Calu3 (cell line): ENCODE results near the gene MRPL33. TPM values are rescaled to one million over a fixed set of nuclear protein-coding genes. Genes with fewer than 3 reads are reported as not detected.

ENCODE experiments used
- BruUV-seq: library from RNA; stranded (reverse); fragments of 400-500 nt; replicated peaks from 2 replicates; lab custom pipeline; 2021; lab: Mats Ljungman, UMichigan
- CTCF ChIA-PET: fragments of 300-600 bp; sonication (Branson Sonifier 250); formaldehyde crosslinking; loops from one replicate; lab custom pipeline; 2022; ENCODE audit warnings: antibody characterized with exemption; lab: Charles Lee
- DNase-seq: peaks from one replicate; pipeline ENCODE4 v3.0.0; 2022
- H3K27ac Mint-ChIP-seq: one replicate; pipeline ENCODE4 v1.8.0; 2022; ENCODE audit warnings: mixed read lengths; ENCODE audit not compliant: unreplicated experiment
- H3K27me3 Mint-ChIP-seq: one replicate; pipeline ENCODE4 v1.8.0; 2022; ENCODE audit warnings: mixed read lengths; ENCODE audit not compliant: unreplicated experiment
- H3K36me3 Mint-ChIP-seq: one replicate; pipeline ENCODE4 v1.8.0; 2022; ENCODE audit warnings: mild to moderate bottlenecking, moderate library complexity, mixed read lengths; ENCODE audit not compliant: insufficient read depth, unreplicated experiment
- H3K4me1 Mint-ChIP-seq: one replicate; pipeline ENCODE4 v1.8.0; 2022; ENCODE audit warnings: mild to moderate bottlenecking, low read depth, mixed read lengths; ENCODE audit not compliant: unreplicated experiment
- H3K4me3 Mint-ChIP-seq: one replicate; pipeline ENCODE4 v1.8.0; 2022; ENCODE audit warnings: mild to moderate bottlenecking, low read depth, moderate library complexity, mixed read lengths; ENCODE audit not compliant: unreplicated experiment
- H3K9me3 Mint-ChIP-seq: one replicate; pipeline ENCODE4 v1.8.0; 2022; ENCODE audit warnings: low read depth, mixed read lengths; ENCODE audit not compliant: unreplicated experiment
- intact Hi-C: fragments of 100-400 bp; cut with micrococcal nuclease; formaldehyde crosslinking; loops from one replicate; pipeline ENCODE4 v1.10.0; 2022; ENCODE audit not compliant: unreplicated experiment
- total RNA-seq: library from RNA; stranded (reverse); gene quantifications from 2 replicates; pipeline ENCODE4 v1.2.3, GENCODE V29; 2022
- TF ChIP-seq, protein P1 (sequence below): fragments of 200-600 bp; IDR thresholded peaks from one replicate; pipeline ENCODE4 v1.8.0; 2022; ENCODE audit warnings: antibody characterized with exemption; ENCODE audit not compliant: unreplicated experiment

MRPL33 gene
- total RNA-seq, 1 experiment from 2014 or later: 82.9 TPM

DNA sequence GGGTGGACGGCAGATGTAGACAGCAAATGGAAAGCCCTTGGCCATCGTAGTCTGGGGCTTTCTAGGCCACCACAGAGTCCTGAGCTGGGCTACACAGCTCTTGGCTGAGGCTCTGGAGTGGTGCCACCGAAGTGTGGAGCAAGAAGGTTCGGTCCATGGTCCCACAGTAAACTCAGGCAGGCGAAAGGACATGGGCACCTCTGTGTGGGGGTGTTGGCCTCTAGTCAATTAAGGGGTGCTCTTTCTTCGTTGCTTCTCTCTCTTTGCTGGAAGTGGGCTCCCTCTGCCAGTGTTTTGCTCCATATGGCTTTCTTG, 34.7 kb upstream of the MRPL33 start:
- H3K27ac Mint-ChIP-seq: no peak overlapping the region
- CTCF ChIA-PET: interaction anchor here (0.7 to 1.1 kb wide), 3 partner anchors 15 to 31 kb away, joined by 3 read pairs; no protein-coding TSS in a partner anchor
- H3K4me1 Mint-ChIP-seq: peaks cover 32% of the 10 kb centered on the region

DNA sequence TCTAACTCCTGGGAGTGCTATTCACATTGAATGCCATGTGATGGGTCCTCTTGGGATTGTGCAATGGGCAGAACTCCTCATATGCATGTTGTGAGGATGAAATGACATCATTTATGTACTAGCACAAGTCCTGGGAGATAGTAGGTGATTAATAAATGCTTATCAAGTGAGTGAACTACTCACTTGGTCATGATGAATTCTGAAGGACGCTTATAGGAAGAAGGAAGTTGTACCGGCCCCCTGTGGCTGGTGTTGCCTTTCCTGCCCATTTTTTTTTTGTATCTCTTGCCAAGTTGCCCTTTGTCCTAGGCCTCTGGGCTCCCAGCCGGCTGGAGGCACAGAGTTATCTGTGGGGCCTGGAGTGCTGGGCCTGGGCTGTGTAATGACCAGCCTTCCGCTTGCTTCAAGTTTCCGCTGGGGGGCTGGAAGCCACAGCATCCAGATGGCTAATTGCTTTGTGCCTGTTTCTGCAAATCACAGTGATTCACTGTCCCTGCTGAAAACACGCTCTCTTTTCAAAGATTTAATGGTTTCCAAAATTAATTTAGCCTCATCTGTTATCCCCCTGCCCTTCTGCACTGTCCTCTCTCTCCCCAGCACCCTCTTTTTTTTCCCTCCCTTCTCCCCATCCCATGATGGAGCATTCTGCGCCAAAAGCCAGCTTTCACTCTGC, 33.7 kb upstream of the MRPL33 start:
- H3K36me3 Mint-ChIP-seq: no peaks in the 10 kb centered on the region
- peaks cover 32% of the 10 kb centered on the region for H3K4me1 Mint-ChIP-seq
- TF ChIP-seq, protein P1, sequence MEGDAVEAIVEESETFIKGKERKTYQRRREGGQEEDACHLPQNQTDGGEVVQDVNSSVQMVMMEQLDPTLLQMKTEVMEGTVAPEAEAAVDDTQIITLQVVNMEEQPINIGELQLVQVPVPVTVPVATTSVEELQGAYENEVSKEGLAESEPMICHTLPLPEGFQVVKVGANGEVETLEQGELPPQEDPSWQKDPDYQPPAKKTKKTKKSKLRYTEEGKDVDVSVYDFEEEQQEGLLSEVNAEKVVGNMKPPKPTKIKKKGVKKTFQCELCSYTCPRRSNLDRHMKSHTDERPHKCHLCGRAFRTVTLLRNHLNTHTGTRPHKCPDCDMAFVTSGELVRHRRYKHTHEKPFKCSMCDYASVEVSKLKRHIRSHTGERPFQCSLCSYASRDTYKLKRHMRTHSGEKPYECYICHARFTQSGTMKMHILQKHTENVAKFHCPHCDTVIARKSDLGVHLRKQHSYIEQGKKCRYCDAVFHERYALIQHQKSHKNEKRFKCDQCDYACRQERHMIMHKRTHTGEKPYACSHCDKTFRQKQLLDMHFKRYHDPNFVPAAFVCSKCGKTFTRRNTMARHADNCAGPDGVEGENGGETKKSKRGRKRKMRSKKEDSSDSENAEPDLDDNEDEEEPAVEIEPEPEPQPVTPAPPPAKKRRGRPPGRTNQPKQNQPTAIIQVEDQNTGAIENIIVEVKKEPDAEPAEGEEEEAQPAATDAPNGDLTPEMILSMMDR: no peak
- no peaks in the 10 kb centered on the region for H3K9me3 Mint-ChIP-seq
- BruUV-seq: no TSS peak
- H3K27me3 Mint-ChIP-seq: no peaks in the 10 kb centered on the region
- intact Hi-C loops: no loop called here
- no peak for DNase-seq
- no peak overlapping the region for H3K4me3 Mint-ChIP-seq
- H3K27ac Mint-ChIP-seq: peak overlapping the region; percentile 53
- CTCF ChIA-PET: interaction anchor here (1.0 kb wide), 1 partner anchor 15 kb away, joined by 4 read pairs; no protein-coding TSS in a partner anchor

More for the DNA sequence above, 34.7 kb upstream of the MRPL33 start:
- TF ChIP-seq, protein P1: no peak
- H3K9me3 Mint-ChIP-seq: no peaks in the 10 kb centered on the region
- H3K4me3 Mint-ChIP-seq: no peak overlapping the region
- intact Hi-C loops: no loop called here
- BruUV-seq: no TSS peak
- H3K36me3 Mint-ChIP-seq: no peaks in the 10 kb centered on the region
- no peaks in the 10 kb centered on the region for H3K27me3 Mint-ChIP-seq
- DNase-seq: no peak

GRCh38 chr2:27738349-27739057, 33.0 kb upstream of the MRPL33 start:
- TF ChIP-seq, protein P1: no peak
- H3K27me3 Mint-ChIP-seq: no peaks in the 10 kb centered on the region
- peak overlapping the region; percentile 53 for H3K27ac Mint-ChIP-seq
- H3K36me3 Mint-ChIP-seq: no peaks in the 10 kb centered on the region
- H3K4me1 Mint-ChIP-seq: peaks cover 32% of the 10 kb centered on the region
- DNase-seq: no peak
- H3K4me3 Mint-ChIP-seq: no peak overlapping the region
- no peaks in the 10 kb centered on the region for H3K9me3 Mint-ChIP-seq
- intact Hi-C loops: no loop called here
- CTCF ChIA-PET: interaction anchor here (1.0 kb wide), 1 partner anchor 14 kb away, joined by 4 read pairs; no protein-coding TSS in a partner anchor
- no TSS peak for BruUV-seq

- CTCF ChIA-PET: interaction anchor here (1.0 kb wide), 1 partner anchor 14 kb away, joined by 4 read pairs; no protein-coding TSS in a partner anchor
- no peak for DNase-seq
- H3K36me3 Mint-ChIP-seq: no peaks in the 10 kb centered on the region
- H3K4me3 Mint-ChIP-seq: no peak overlapping the region
- intact Hi-C loops: no loop called here
- no TSS peak for BruUV-seq
- peak overlapping the region; percentile 53 for H3K27ac Mint-ChIP-seq
- no peaks in the 10 kb centered on the region for H3K9me3 Mint-ChIP-seq
- TF ChIP-seq, protein P1: no peak
- H3K27me3 Mint-ChIP-seq: no peaks in the 10 kb centered on the region
- H3K4me1 Mint-ChIP-seq: peaks cover 32% of the 10 kb centered on the region
Measured at GRCh38 chr2:27739058-27739373, 32.5 kb upstream of the MRPL33 start.
